Tongue (tissue), 2 donors: ENCODE results near the gene PHF21B. TPM values are rescaled to one million over a fixed set of nuclear protein-coding genes. Genes with fewer than 3 reads are reported as not detected.
"Not testable (repeated sequence)": the region's sequence is repeated elsewhere in the genome, so short reads cannot be mapped to it uniquely, and the experiment has no call there.

Experiments used
- DNase-seq: peaks from one replicate; pipeline ENCODE4 v3.0.0-alpha.2; 2015
- total RNA-seq: library from RNA; depleted of rRNA; stranded (reverse); fragments of >200 nt; gene quantifications from one replicate; pipeline ENCODE4 v1.2.3, GENCODE V29; 2014

The PHF21B gene
- total RNA-seq, 1 donor from 2014 or later = 0.21 TPM

DNA sequence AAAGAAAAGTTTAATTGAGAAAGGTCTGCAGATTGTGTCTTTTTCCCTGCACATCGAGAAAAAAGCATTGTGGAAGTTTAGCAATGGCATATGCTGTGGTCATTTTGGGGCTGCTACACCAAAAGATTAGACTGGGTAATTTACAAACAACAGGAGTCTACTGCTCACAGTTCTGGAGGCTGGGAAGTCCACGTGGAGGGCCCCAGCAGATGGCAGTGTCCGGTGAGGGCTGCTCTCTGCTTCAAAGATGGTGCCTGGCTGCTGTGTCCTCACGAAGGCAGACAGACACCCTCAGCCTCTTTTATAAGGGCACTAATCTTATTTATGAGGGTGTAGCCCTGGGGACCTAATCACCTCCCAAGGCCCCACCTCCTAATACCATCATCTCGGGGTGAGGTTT lies 21.1 kb downstream of the PHF21B start:
- no peak for DNase-seq

GRCh38 chr22:44986926-44987325 lies 22.9 kb downstream of the PHF21B start:
- DNase-seq = no peak

DNA sequence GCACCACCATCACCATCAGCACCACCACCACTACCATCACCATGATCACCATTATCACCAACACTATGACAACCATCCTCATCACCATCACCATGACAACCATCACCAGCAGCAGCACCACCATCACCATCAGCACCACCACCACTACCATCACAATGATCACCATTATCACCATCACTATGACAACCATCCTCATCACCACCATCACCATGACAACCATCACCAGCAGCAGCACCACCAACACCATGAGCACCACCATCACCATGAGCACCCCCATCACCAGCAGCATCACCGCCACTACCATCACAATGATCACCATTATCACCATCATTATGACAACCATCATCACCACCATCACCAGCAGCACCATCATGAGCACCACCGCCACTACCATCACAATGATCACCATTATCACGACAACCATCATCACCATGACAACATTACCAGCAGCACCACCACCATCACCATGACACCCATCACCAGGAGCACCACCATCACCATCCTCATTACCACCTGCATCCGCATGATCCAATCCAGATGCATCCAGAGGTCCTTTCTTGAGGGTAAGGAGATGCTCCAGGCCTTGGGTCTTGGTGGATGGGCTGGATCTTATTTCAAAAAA lies 23.8 kb downstream of the PHF21B start:
- DNase-seq = no peak

- no peak for DNase-seq
Measured at GRCh38 chr22:44983878-44984482, 25.8 kb downstream of the PHF21B start.

GRCh38 chr22:44982445-44982844 lies 27.4 kb downstream of the PHF21B start:
- DNase-seq = no peak

DNA sequence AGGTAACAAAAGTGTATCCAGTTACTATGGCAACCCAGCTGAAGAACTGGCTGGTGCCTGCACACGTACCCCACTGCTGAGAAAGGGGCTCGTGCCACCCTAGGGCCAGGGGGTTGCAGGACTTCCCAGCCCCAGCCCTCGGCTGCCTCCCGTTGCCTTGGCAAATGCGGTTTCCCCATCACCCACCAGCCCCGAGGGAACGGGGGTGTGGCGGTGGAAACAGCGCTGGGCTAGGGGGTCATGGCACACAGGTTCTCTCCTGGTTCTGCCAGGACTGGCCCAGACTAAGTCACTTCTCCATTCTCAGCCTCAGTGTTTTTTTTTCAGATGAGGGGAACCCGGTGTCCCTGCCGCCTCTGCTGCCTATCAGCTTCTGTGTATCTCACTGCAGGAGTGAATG lies 27.9 kb downstream of the PHF21B start:
- DNase-seq = no peak

DNA sequence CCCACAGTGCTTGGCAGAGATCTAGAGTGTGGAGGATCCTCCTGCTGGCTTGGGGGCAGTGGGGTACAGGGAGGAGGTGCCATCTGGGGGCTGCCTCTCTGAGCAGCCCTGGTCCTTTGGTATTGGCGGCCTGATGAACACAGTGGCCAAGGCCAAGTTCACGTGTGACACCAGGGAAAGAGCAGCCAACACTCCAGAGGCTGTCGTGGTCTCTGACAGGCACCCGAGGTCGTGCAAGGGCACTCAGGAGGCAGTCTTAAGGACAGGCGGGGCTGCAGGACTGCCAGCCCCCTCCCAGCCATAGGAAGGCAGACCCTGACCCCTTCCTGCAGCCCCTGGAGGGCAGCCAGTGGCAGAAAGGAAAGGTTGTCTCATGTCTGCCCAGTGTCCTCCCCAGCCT lies 30.7 kb downstream of the PHF21B start:
- DNase-seq = no peak

DNA sequence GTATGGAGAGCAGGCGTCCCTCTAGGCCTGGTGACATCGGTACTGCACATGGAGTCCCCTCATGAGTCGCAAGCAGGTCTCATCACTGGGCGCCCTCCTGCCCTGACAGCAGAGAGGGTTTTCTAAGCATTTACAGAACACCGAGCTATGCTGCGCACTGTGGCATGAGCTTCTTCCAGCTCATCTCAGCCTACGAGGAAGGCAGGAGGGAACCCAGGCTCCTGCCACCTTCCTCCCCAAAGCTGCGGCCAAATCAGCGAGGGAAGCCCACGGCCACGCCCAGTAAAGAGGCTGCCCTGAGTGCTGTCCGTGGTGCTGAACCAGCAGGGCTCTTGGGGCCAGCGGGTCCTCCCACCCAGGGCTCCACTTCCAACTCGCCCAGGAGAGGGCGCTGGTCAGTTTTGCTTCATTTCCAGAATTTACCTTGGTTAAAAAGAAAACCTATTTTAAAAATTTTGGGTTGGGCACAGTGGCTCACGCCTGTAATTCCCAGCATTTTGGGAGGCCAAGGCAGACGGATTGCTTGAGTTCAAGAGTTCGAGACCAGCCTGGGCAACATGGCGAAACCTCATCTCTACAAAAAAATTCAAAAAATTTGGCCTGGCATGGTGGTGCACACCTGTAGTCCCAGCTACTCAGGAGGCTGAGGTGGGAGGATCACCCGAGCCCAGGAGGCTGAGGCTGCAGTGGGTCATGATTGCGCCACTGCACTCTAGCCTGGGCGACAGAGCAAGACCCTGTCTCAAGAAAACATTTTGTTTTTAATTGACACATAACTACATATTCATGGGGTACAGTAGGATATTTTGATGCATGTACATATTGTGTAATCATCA lies 34.2 kb downstream of the PHF21B start:
- DNase-seq = peak; percentile 96

DNA sequence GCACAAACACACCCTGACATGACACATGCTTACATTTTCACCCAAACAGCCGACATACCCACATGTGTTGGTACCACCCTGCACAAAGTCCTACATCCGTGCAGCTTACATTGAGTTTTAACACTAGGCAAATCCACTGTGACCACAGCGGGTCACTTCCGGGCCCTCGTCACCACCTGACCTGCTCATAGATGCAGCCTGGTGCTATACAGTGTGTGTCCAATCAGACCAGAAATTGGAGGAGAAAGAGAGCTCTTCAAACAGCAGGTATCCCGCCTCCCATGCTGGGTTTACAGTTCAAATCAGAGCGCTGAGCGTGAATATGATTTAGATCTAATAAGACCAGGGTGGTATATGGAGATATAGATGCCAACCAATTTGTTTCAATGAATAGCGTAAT lies 35.4 kb downstream of the PHF21B start:
- DNase-seq = no peak

DNA sequence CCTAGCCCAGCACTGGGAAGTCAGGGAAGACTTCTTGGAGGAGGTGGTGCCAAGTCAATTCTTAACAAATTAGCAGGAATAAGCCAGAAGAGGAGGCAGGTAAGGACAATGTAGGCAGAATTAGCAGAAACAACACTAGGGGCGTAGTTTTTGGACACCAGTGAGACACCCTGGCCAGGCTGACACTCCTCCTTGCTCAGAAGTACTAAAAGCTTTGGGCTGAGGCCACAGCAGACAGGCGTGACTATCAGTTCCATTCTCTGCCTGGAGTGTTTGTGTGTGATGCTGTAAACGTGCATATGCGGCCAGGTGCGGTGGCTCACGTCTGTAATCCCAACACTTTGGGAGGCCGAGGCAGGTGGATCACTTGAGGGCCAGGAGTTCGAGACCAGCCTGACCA lies 36.0 kb downstream of the PHF21B start:
- no peak for DNase-seq

GRCh38 chr22:44972363-44973083 lies 37.3 kb downstream of the PHF21B start:
- DNase-seq = peak; percentile 5

GRCh38 chr22:44971651-44972362 lies 38.0 kb downstream of the PHF21B start:
- no peak for DNase-seq

DNA sequence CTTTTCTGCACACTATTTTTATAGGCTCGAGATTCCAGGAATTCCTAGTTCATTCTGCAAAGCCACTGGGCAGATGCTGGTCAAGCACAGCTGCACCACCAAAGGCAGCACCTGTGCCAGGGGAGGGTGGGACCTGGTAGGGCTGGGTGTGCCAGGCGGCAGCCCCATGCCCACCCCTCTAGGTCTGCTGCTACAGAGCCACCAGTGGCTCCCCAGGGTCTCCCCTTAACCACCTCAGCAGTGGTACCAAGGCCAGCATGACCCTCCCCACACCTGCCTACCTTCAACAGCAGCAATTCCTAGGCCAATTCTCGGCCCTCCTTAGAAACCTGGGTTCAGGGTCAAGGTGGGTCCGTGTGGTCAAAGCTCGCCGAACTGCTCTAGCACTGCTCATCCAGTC lies 39.5 kb downstream of the PHF21B start:
- DNase-seq = no peak

DNA sequence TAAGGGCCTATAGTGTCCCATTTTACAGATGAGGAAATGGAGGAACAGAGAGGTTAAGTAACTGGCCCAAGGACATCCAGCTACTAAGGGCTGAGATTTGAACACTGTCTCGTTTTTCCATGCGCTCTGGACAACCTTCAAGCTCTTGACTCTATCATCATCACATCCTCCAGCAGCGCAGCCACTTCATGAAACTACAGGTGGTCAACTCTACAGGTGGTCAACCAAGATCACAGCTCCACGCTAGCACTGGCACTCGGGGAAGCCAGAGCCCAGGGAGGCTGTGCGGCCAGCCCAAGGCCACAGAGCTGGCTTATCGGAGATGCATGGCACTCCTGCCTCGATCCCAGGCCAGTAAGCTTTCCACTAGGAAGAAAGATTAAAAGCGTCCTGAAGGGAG lies 40.0 kb downstream of the PHF21B start:
- DNase-seq = no peak

GRCh38 chr22:44968736-44969135 lies 41.1 kb downstream of the PHF21B start:
- peak; percentile 28 for DNase-seq

DNA sequence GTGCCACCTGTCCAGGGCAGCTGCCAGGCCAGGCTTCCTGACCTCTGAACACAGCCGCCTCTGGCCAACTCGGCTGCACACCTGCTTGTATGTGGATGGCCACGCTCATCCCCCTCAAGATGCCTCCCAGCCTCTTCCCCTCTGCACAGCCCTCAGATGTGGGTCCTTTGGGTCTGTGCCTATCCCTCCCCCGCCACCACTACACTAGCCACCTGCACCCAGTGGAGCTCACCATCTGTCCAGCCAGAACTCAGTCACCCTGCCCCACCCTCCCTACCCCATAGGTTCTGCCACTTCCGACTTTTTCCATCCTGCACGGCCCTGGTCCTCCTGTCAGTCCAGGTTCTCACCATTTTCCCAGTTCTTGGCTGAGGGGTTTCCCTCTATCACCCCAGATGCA lies 44.6 kb downstream of the PHF21B start:
- no peak for DNase-seq

DNA sequence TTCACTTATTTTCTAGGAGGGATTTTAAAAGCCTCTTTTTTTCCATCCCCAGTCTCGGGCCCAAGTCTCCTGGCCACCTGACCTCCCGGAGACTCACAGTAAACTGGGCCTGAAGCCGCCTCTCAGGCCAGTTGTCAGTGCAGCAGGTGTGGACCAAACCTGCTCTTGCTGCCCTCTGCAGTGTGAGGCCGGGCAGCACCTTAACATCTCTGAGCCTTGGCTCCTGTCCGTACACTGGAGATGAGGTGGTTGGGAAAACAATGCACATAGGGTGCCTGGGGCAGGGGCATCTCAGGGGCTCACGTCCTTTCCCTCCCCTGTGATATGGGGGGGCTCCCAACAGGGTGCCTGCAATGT lies 45.1 kb downstream of the PHF21B start:
- no peak for DNase-seq

GRCh38 chr22:44963832-44964721 lies 45.7 kb downstream of the PHF21B start:
- DNase-seq = no peak

DNA sequence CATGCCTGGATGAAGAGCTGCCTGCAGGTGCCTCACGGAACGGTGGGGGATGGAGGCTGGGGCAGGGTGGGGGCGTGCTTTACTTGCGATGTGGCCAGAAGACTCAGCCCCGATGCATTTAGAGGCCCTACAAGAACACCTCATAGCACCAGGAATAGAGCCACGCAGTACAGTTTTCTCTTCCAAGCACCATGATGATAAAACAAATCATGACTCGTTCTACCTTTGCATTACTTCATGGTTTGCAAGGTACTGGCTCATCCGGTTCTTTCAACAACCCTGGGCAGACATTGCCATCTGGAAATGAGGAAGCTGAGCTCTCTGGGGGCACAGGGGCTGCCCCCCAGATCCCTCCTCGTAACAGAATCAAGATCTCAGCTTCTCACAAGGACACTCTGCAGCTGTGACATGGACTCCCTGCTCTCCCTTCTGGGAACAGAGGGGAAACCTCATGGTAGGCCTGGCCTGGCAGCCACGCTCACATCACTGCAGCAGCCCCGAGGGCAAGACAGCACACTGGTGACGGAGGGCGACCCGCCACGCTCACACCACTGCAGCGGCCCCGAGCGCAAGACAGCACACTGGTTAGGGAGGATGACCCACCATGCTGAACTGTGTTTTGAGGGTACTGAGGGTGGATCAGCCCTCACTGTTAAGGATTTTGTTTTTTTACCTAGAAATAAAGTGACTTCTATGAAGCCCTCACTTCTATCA lies 46.9 kb downstream of the PHF21B start:
- no peak for DNase-seq

- not testable (repeated sequence) for DNase-seq
Measured at GRCh38 chr22:44961682-44962081, 48.1 kb downstream of the PHF21B start.
